Bronchial epithelial cell (primary cell): Measurements from ENCODE around the gene OSCP1. TPM values are rescaled to one million over a fixed set of nuclear protein-coding genes. Genes with fewer than 3 reads are reported as not detected.

Source experiments
- DNase-seq: peaks from one replicate; pipeline ENCODE4 v3.0.0-alpha.2; 2010; ENCODE audit warnings: low read depth
- FAIRE-seq: peaks from 2 replicates; lab custom pipeline; 2011; peaks lifted over from hg19 to GRCh38; lab: Jason Lieb, UNC
- H3K27me3 ChIP-seq: 2 replicates; pipeline ENCODE4 v1.5.1; 2011; ENCODE audit warnings: low read length; ENCODE audit not compliant: control insufficient read depth, insufficient read depth
- H3K36me3 ChIP-seq: 2 replicates; pipeline ENCODE4 v1.5.1; 2011; ENCODE audit warnings: low read length; ENCODE audit not compliant: control insufficient read depth, insufficient read depth
- H3K4me3 ChIP-seq: 2 replicates; pipeline ENCODE4 v1.5.1; 2011; ENCODE audit warnings: mild to moderate bottlenecking, low read depth, low read length, control low read depth
- CTCF ChIP-seq: IDR thresholded peaks from 2 replicates; pipeline ENCODE4 v1.5.1; 2011; ENCODE audit warnings: mild to moderate bottlenecking, moderate library complexity, low read length, control low read depth, inconsistent platforms; ENCODE audit not compliant: insufficient read depth, severe bottlenecking
- total RNA-seq: library from RNA; depleted of rRNA; stranded (reverse); fragments of >200 nt; gene quantifications from 2 replicates; pipeline ENCODE4 v1.2.1, GENCODE V29; 2014

The OSCP1 gene
- total RNA-seq, 1 donor from 2014 or later = 3.7 TPM

- Histone ChIP-seq H3K4me3 (no peak overlapping the region), H3K27me3 (no peaks in the 10 kb centered on the region), H3K36me3 (no peaks in the 10 kb centered on the region)
- peak; percentile 61 for DNase-seq
- FAIRE-seq = no peak
- no peak for TF ChIP-seq CTCF
Measured at GRCh38 chr1:36425791-36426190, 24.5 kb downstream of the OSCP1 start.

- Histone ChIP-seq H3K36me3 (no peaks in the 10 kb centered on the region), H3K27me3 (no peaks in the 10 kb centered on the region), H3K4me3 (no peak overlapping the region)
- no peak for TF ChIP-seq CTCF
- no peak for DNase-seq
- FAIRE-seq = peak; percentile 58
Measured at GRCh38 chr1:36421649-36422048, 28.6 kb downstream of the OSCP1 start.

- no peaks in the 10 kb centered on the region for H3K36me3 ChIP-seq
- peak; percentile 99 for TF ChIP-seq CTCF
- no peak overlapping the region for H3K4me3 ChIP-seq
- no peaks in the 10 kb centered on the region for H3K27me3 ChIP-seq
- FAIRE-seq (peak; percentile 98), DNase-seq (peak; percentile 80)
Measured at GRCh38 chr1:36420836-36421317, 29.4 kb downstream of the OSCP1 start.

GRCh38 chr1:36420409-36420808 lies 29.8 kb downstream of the OSCP1 start:
- Histone ChIP-seq H3K27me3 (no peaks in the 10 kb centered on the region), H3K36me3 (no peaks in the 10 kb centered on the region), H3K4me3 (no peak overlapping the region)
- TF ChIP-seq CTCF = no peak
- DNase-seq (no peak), FAIRE-seq (no peak)

- no peak overlapping the region for H3K4me3 ChIP-seq
- H3K36me3 ChIP-seq = no peaks in the 10 kb centered on the region
- no peaks in the 10 kb centered on the region for H3K27me3 ChIP-seq
- no peak for TF ChIP-seq CTCF
- DNase-seq (no peak), FAIRE-seq (no peak)
Measured at GRCh38 chr1:36419569-36419968, 30.7 kb downstream of the OSCP1 start.

- H3K27me3 ChIP-seq = no peaks in the 10 kb centered on the region
- FAIRE-seq (no peak), DNase-seq (no peak)
- TF ChIP-seq CTCF = no peak
- no peak overlapping the region for H3K4me3 ChIP-seq
- no peaks in the 10 kb centered on the region for H3K36me3 ChIP-seq
Measured at GRCh38 chr1:36419140-36419539, 31.1 kb downstream of the OSCP1 start.
